ENCODE data around the gene ENTPD8.

GRCh38 chr9:137446851-137447471 lies 5.8 kb upstream of the ENTPD8 start:
- TF ChIP-seq POLR2AphosphoS5 (IDR thresholded peaks at IDR 0.05) (no peak), POLR2A (IDR thresholded peaks at IDR 0.05) (no peak)

Data from breast epithelium (tissue), 3 donors.